ENCODE data around the gene XPNPEP3.
"Not testable (repeated sequence)": the region's sequence is repeated elsewhere in the genome, so short reads cannot be mapped to it uniquely, and the experiment has no call there.

The XPNPEP3 gene

DNA sequence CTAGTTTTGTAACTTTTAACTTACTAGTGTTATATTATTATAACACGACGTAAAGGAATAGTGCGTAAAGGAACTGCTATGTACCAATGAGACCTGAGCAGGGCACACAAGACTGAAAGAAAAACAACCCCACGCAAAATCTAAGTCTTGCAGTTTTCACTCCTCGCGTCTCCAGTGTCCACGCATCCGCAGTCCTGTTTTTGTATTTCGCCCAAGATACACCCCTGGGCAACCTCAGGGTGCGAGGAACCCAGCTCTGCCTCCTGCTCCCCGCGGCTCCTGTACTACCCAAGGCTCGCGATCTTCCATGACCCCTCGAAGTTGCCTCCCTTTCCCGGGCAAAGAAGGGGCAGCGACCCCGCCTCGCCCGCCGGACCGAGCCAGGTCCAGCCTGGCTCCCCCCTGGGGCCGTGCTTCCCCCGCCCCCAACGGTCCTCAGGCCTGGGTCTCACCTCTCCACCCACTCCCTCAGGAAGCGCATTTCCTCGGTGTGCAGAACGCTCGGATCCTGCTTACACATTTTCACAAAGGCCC lies 902 bp upstream of the XPNPEP3 start:
- TF ChIP-seq MYC (IDR thresholded peaks at IDR 0.05; ENCODE audit: low read depth, low read length): no peak
- no peak for TF ChIP-seq POLR2A (IDR thresholded peaks at IDR 0.05; ENCODE audit: extremely low read depth, insufficient read length)
- TF ChIP-seq, protein P1, sequence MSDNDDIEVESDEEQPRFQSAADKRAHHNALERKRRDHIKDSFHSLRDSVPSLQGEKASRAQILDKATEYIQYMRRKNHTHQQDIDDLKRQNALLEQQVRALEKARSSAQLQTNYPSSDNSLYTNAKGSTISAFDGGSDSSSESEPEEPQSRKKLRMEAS (IDR thresholded peaks at IDR 0.05; ENCODE audit: low read depth, low read length): no peak

DNA sequence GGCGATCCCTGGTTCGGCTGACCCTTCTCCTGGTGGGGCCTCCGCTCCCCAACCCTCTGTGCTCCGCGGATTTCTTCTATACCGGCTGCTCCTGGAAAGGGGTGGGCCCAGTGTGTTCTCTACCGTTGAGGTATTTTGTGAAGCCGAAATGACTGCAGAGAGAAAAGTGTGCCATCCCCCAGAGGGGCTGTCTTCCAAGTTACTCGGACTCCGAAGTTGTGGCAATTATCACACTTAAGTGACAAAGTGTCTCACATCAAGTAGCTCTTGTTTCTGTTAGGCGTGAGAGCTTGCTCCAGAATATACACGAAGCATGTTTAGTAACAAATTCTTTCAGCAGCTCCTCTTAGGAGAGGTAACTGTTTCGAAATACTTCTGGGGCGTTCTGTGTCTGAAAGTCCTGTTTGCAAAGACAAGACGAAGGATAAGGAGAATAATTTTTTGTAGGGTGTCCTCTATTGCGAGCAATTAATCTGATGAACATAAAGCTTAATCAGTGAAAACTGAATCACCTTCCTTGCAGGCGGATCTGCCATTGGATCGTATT lies 434 bp downstream of the XPNPEP3 start:
- no peak for DNase-seq (ENCODE audit: low read depth)
- H3K4me3 ChIP-seq (ENCODE audit: low read depth, low read length): peak overlapping the region; percentile 97
- TF ChIP-seq, protein P1 (IDR thresholded peaks at IDR 0.05; ENCODE audit: low read depth, low read length): no peak
- TF ChIP-seq MYC (IDR thresholded peaks at IDR 0.05; ENCODE audit: low read depth, low read length): no peak

More for the DNA sequence above, 902 bp upstream of the XPNPEP3 start:
- H3K4me3 ChIP-seq (ENCODE audit: low read depth, low read length): peak overlapping the region; percentile 79
- DNase-seq (ENCODE audit: low read depth): peak; percentile 50

DNA sequence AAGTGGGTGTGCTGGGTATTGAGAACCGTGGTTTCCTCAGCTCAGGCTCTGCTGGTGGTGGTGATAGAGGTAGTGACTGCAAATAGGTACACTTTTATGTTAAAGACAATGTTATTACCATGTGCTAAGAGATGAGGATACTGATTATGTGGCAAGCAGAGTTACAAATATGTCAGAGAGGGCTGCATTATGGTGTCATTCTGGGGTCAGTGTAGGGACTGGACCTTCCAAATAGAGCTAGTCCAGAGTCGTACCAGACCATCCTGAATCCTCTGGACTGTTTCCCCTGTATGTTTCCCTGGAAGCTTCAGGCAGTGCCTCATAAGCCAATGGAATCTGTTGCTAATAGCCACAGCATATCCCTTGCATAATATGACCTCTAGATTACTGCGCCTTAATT lies 5.1 kb downstream of the XPNPEP3 start, which contains the start of gene DNAJB7:
DNAJB7 (minus strand) TSS at position 101 of the 400 bp plus-strand sequence. CDS start 119 bp downstream, outside the sequence.
- no peak for DNase-seq (ENCODE audit: low read depth)
- H3K4me3 ChIP-seq (ENCODE audit: low read depth, low read length): no peak within 1 kb of the TSS
- TF ChIP-seq, protein P1 (IDR thresholded peaks at IDR 0.05; ENCODE audit: low read depth, low read length): no peak
- no peak for TF ChIP-seq POLR2A (IDR thresholded peaks at IDR 0.05; ENCODE audit: extremely low read depth, insufficient read length)
- no peak for TF ChIP-seq MYC (IDR thresholded peaks at IDR 0.05; ENCODE audit: low read depth, low read length)
- TF ChIP-seq, protein P2, sequence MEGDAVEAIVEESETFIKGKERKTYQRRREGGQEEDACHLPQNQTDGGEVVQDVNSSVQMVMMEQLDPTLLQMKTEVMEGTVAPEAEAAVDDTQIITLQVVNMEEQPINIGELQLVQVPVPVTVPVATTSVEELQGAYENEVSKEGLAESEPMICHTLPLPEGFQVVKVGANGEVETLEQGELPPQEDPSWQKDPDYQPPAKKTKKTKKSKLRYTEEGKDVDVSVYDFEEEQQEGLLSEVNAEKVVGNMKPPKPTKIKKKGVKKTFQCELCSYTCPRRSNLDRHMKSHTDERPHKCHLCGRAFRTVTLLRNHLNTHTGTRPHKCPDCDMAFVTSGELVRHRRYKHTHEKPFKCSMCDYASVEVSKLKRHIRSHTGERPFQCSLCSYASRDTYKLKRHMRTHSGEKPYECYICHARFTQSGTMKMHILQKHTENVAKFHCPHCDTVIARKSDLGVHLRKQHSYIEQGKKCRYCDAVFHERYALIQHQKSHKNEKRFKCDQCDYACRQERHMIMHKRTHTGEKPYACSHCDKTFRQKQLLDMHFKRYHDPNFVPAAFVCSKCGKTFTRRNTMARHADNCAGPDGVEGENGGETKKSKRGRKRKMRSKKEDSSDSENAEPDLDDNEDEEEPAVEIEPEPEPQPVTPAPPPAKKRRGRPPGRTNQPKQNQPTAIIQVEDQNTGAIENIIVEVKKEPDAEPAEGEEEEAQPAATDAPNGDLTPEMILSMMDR (IDR thresholded peaks at IDR 0.05; ENCODE audit: low read depth, low read length): no peak

DNA sequence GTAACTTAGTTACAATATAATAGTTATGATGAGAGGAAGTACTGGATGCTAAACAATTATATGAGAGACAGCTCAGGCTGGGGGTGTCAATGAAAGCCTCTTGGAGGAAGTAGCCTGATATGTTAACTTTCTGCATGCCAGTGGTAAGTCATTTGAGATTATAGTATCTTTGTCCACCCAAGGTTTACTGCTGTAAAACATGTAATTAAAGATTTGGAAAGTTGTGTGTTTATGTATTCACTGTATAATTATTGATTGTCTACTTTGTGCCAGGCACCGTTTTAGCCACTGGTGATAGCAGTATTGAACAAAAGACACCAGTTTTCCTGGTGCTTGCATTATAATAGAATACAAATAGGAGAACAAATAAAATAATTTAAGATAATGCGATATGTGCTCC lies 5.6 kb downstream of the XPNPEP3 start:
- no peak for DNase-seq (ENCODE audit: low read depth)
- H3K4me3 ChIP-seq (ENCODE audit: low read depth, low read length): no peak overlapping the region
- TF ChIP-seq, protein P1 (IDR thresholded peaks at IDR 0.05; ENCODE audit: low read depth, low read length): no peak

DNA sequence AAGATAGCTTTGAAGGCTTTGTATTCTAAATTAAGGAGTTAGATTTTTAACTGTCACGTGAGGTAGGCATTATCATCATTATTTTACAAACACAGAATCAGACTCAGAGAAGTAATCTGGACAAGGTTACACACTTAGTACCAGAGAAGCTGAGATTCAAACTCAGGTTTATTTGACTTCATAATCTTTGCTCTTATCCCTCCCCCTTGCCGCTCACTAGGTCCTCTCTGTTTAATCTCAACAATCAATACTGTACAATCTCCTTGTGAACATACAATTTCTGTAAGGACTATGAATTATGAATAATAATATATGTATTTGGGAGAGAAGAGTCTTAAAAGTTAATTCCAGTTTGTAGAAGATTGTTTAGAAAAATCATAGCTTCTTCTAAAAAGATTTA lies 10.2 kb downstream of the XPNPEP3 start:
- H3K4me3 ChIP-seq (ENCODE audit: low read depth, low read length): no peak overlapping the region
- TF ChIP-seq POLR2A (IDR thresholded peaks at IDR 0.05; ENCODE audit: extremely low read depth, insufficient read length) (no peak), MYC (IDR thresholded peaks at IDR 0.05; ENCODE audit: low read depth, low read length) (no peak)
- TF ChIP-seq, protein P2 (IDR thresholded peaks at IDR 0.05; ENCODE audit: low read depth, low read length): no peak
- TF ChIP-seq, protein P1 (IDR thresholded peaks at IDR 0.05; ENCODE audit: low read depth, low read length): no peak
- no peak for DNase-seq (ENCODE audit: low read depth)

DNA sequence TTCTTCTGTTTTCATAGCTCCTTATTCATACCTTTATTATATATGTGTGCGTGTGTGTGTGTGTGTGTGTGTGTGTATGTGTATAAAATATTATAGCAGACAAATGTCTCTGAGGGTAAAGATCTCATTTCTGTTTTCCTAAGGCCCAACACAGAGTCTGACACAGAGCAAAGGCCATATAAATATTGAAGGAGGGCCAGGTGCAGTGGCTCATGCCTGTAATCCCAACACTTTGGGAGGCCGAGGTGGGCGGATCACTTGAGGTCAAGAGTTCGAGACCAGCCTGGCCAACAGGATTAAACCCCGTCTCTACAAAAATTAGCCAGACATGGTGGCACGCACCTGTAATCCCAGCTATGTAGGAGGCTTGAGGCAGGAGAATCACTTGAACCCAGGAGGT lies 11.4 kb downstream of the XPNPEP3 start:
- not testable (repeated sequence) for H3K4me3 ChIP-seq (ENCODE audit: low read depth, low read length); DNase-seq (ENCODE audit: low read depth)

DNA sequence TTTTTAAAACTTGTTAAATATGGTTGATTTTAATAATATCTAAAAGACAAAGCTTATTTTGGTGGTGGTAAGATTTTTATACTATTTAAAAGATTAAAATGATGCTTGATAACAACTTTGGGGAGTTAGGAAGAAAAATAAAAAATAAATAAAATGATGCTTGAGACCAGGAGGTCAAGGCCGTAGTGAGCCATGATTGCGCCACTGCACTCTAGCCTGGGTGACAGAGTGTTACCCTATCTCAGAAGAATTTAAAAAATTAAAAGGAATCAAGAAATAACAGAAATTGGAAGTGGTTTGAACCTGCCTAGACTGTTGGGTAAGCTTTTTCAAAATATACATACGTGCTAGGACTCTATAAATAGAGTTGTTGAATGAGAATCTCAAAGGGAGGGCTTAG lies 17.1 kb downstream of the XPNPEP3 start:
- TF ChIP-seq MYC (IDR thresholded peaks at IDR 0.05; ENCODE audit: low read depth, low read length) (no peak), POLR2A (IDR thresholded peaks at IDR 0.05; ENCODE audit: extremely low read depth, insufficient read length) (no peak)
- TF ChIP-seq, protein P1 (IDR thresholded peaks at IDR 0.05; ENCODE audit: low read depth, low read length): no peak
- TF ChIP-seq, protein P2 (IDR thresholded peaks at IDR 0.05; ENCODE audit: low read depth, low read length): no peak
- no peak for DNase-seq (ENCODE audit: low read depth)
- H3K4me3 ChIP-seq (ENCODE audit: low read depth, low read length): no peak overlapping the region

DNA sequence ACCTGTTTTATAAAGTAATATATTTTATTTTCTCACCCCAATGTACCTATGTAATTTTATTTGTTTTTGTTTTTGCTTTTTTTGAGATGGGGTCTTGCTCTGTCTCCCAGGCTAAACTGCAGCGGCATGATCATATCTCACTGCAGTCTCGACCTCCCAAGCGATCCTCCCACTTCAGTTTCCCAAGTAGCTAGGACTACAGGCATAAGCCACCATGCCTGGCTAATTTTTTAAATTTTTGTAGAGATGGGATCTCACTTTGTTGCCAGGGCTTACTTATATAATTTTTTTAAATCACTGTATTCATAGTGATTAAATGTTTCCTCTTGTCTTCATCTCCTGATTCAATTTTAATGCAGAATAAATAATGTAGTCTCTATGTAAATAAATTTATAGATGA lies 18.2 kb downstream of the XPNPEP3 start:
- no peak overlapping the region for H3K4me3 ChIP-seq (ENCODE audit: low read depth, low read length)
- no peak for DNase-seq (ENCODE audit: low read depth)
- TF ChIP-seq POLR2A (IDR thresholded peaks at IDR 0.05; ENCODE audit: extremely low read depth, insufficient read length) (no peak), MYC (IDR thresholded peaks at IDR 0.05; ENCODE audit: low read depth, low read length) (no peak)
- TF ChIP-seq, protein P2 (IDR thresholded peaks at IDR 0.05; ENCODE audit: low read depth, low read length): no peak
- TF ChIP-seq, protein P1 (IDR thresholded peaks at IDR 0.05; ENCODE audit: low read depth, low read length): no peak

All from NB4 (cell line).